LNCAP (cell line): Measurements from ENCODE around the gene POU3F2.

ENCODE experiments used
- CTCF ChIP-seq: fragments of 450-650 bp; IDR thresholded peaks from 2 replicates; pipeline ENCODE4 v1.5.1; 2017; ENCODE audit warnings: mild to moderate bottlenecking

Gene POU3F2

GRCh38 chr6:98812220-98812619 lies 22.2 kb upstream of the POU3F2 start:
- TF ChIP-seq CTCF = no peak

DNA sequence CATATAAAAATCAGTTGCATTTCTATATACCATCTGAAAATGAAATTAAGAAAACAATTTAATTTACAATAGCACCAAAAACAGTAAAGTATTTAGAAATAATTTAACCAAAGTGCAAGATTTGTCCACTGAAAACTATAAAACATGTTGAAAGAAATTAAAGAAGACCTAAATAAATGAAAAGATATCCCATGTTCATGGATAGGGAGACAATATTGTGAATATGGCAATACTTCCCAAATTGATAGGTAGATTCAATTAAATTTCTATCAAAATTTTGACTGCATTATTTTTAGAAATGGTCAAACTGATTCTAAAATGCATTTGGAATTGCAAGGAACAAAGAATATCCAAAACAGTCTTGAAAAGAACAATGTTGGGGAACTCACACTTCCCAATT lies 17.6 kb upstream of the POU3F2 start:
- TF ChIP-seq CTCF = no peak

- TF ChIP-seq CTCF = no peak
These were observed 12.5 kb upstream of the POU3F2 start for GRCh38 chr6:98821756-98822405.

- no peak for TF ChIP-seq CTCF
These were observed 10.8 kb upstream of the POU3F2 start for GRCh38 chr6:98823428-98824161.

- TF ChIP-seq CTCF = no peak
These were observed 10.0 kb upstream of the POU3F2 start for GRCh38 chr6:98824162-98824901.

DNA sequence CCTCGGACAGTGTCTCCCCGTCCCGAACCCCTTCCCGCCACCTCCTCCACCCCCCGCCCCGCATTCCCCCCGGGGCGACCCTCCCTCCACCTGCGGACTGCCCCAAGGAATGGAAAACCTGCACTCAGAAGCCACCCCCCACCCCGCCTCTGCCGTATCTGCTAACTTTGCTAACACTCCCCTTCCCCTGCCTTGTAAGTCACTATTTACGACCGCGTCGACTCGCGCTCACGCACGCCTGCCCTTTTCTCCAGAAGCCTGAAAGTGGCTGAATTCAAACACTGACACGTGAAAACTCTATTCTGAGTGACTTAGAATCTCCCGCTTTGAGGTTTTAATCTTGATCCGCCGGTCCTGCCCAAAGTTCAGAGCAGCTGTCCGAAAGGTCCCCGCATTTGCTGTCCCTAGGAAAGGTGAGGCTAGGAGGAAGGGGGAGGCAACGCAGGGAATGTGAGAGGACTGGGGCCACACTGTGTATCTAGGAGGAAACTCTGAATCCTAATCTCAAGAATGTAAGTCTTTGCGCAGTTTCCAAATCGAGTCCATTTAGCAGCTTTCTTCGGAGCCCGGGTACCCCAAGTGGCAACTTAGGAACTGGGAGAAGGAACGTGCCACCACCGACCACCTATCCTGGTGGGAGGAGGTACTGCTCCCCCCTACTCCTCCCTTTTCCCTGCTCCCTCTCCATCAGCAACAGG lies 9.3 kb upstream of the POU3F2 start:
- TF ChIP-seq CTCF = no peak

GRCh38 chr6:98825600-98826230 lies 8.7 kb upstream of the POU3F2 start:
- TF ChIP-seq CTCF = no peak
